CD4-positive, alpha-beta memory T cell (primary cell): Measurements from ENCODE around the gene TCP10L. TPM values are rescaled to one million over a fixed set of nuclear protein-coding genes. Genes with fewer than 3 reads are reported as not detected.

Source experiments
- CTCF ChIA-PET: fragments of 350-600 bp; sonication (Branson Sonifier 250); formaldehyde crosslinking; loops from one replicate; lab custom pipeline; 2021; ENCODE audit warnings: inconsistent platforms; ENCODE audit not compliant: partially characterized antibody; lab: Charles Lee
- POLR2A ChIA-PET: fragments of 350-600 bp; sonication (Branson Sonifier 250); formaldehyde crosslinking; loops from one replicate; lab custom pipeline; 2021; ENCODE audit not compliant: partially characterized antibody; lab: Charles Lee
- DNase-seq, 5 donors: peaks; one replicate each; pipeline versions ENCODE4 v3.0.0 to v3.0.0-alpha.2; 2020 to 2022; ENCODE audit warnings: mixed read lengths in 1 of 5
- H3K27ac ChIP-seq: one replicate; pipeline ENCODE4 v1.7.0; 2013; ENCODE audit warnings: low read depth, low read length
- H3K27me3 ChIP-seq: 2 replicates; pipeline ENCODE4 v1.7.0; 2013; ENCODE audit warnings: mild to moderate bottlenecking, low read length, moderate library complexity; ENCODE audit not compliant: insufficient read depth
- H3K36me3 ChIP-seq: 2 replicates; pipeline ENCODE4 v1.7.0; 2013; ENCODE audit warnings: mild to moderate bottlenecking, low read length, moderate library complexity; ENCODE audit not compliant: insufficient read depth
- H3K4me1 ChIP-seq: 2 replicates; pipeline ENCODE4 v1.7.0; 2013; ENCODE audit warnings: mild to moderate bottlenecking, low read length, moderate library complexity; ENCODE audit not compliant: insufficient read depth
- H3K4me3 ChIP-seq, 2 donors: one replicate each; pipeline ENCODE4 v1.7.0; 2013; ENCODE audit warnings: low read length in 2 of 2, mild to moderate bottlenecking in 1 of 2
- H3K9me3 ChIP-seq, 2 donors: one replicate each; pipeline ENCODE4 v1.7.0; 2013; ENCODE audit warnings: low read length in 2 of 2, control low read depth in 1 of 2; ENCODE audit not compliant: control insufficient read depth in 1 of 2
- H3K27ac Mint-ChIP-seq, 7 donors: one replicate each; pipeline ENCODE4 v1.8.0; 2020 to 2021; ENCODE audit warnings: mixed read lengths in 7 of 7, mild to moderate bottlenecking in 6 of 7, inconsistent platforms in 3 of 7, moderate library complexity in 3 of 7
- H3K27me3 Mint-ChIP-seq, 2 donors: one replicate each; pipeline ENCODE4 v1.8.0; 2020 to 2021; ENCODE audit warnings: mixed read lengths in 2 of 2
- H3K36me3 Mint-ChIP-seq, 2 donors: one replicate each; pipeline ENCODE4 v1.8.0; 2020 to 2021; ENCODE audit warnings: mixed read lengths in 2 of 2, inconsistent platforms in 1 of 2, mild to moderate bottlenecking in 1 of 2
- H3K4me1 Mint-ChIP-seq, 4 donors: one replicate each; pipeline ENCODE4 v1.8.0; 2020 to 2021; ENCODE audit warnings: mixed read lengths in 4 of 4, mild to moderate bottlenecking in 1 of 4
- H3K4me3 Mint-ChIP-seq, 8 donors: one replicate each; pipeline ENCODE4 v1.8.0; 2020 to 2021; ENCODE audit warnings: mixed read lengths in 8 of 8, mild to moderate bottlenecking in 7 of 8, moderate library complexity in 6 of 8, inconsistent platforms in 3 of 8
- H3K9me3 Mint-ChIP-seq, 8 donors: one replicate each; pipeline ENCODE4 v1.8.0; 2020 to 2021; ENCODE audit warnings: mixed read lengths in 8 of 8, mild to moderate bottlenecking in 5 of 8, inconsistent platforms in 3 of 8, moderate library complexity in 1 of 8
- intact Hi-C: fragments of 100-400 bp; cut with micrococcal nuclease; formaldehyde crosslinking; loops from one replicate; pipeline ENCODE4 v1.15.1; 2023
- polyA plus RNA-seq, 2 donors: library from polyadenylated mRNA; unstranded; fragments of 300-500 nt; fragmentation: Illumina TruSeq; gene quantifications; one replicate each; pipeline ENCODE4 v1.2.3, GENCODE V29; 2021
- total RNA-seq, 2 experiments: library from RNA; stranded (reverse); gene quantifications; one replicate each; pipeline ENCODE4 v1.2.3, GENCODE V29; 2021

The TCP10L gene
- total and polyA plus RNA-seq, 4 experiments from 2014 or later, result 0.10 to 1.0 (median 0.55) TPM; not detected in 1

DNA sequence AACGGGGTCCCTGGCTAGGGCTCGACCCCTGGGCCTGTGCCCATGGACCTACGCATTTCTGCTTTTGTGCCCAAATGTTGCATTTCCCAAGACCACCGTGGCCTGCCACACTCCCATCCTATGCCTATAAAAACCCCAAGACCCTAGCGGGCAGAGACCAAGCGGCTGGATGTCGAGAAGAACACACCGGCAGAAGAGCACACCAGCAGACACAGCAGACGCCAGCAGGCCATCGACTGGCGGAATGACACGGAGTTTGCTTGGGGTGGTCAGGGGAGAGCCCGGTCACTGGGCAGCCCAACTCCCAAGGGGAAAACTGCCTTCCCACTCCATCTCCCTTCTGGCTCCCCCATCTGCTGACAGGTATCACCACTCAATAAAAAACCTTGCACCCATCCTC, 4.4 kb downstream of the TCP10L start:
- peaks cover 4% of the 10 kb centered on the region in 2 donors for H3K27me3 Mint-ChIP-seq

DNA sequence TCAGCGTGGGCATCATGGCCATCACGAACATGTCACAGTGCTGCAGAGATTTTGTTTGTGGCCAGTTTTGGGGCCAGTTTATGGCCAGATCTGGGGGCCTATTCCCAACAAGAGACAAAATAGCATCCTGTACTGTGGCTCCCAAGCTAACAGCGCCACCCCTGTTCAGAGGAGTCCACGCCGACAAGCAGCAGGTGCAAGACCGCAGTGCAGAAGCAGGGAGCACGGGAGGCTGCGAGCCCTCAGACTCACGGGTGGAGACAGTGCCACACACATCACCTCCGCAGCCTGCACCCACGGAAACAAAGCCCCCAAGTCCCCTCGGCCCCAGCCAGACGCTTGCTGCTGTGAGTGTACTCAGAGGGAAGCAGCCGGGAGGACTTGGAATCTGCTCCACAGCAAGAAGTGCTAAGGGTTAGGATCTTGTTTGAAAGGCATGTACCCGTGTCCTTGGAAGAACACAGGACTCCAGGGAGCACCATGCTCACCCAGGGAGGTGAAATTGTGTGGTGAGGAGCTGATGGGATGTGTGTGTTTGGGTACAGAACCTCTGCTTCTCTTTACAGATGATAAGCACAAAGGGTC, 7.1 kb downstream of the TCP10L start:
- Histone ChIP-seq H3K4me1 (no peaks in the 10 kb centered on the region), H3K9me3 (no peaks in the 10 kb centered on the region), H3K36me3 (no peaks in the 10 kb centered on the region), H3K4me3 (no peak overlapping the region), H3K27ac (no peak overlapping the region), H3K27me3 (no peaks in the 10 kb centered on the region)
- Mint-ChIP-seq H3K27me3 (peaks cover 0 to 4% of the 10 kb centered on the region in 2 donors), H3K27ac (peak overlapping the region in 1 of 7 donors; percentile 18), H3K4me1 (no peaks in the 10 kb centered on the region), H3K36me3 (peaks cover 0 to 3% of the 10 kb centered on the region in 2 donors), H3K9me3 (no peaks in the 10 kb centered on the region), H3K4me3 (peak overlapping the region in 1 of 8 donors; percentile 37)
- POLR2A ChIA-PET, result interaction anchor here (1.5 kb wide), 1 partner anchor 9 kb away, joined by 5 read pairs; no protein-coding TSS in a partner anchor
- CTCF ChIA-PET, result interaction anchor here (1.2 to 1.6 kb wide), 2 partner anchors 9 to 22 kb away, joined by 4 to 5 read pairs; no protein-coding TSS in a partner anchor
- DNase-seq, result peak in 2 of 5 donors; percentile 5 to 16
- intact Hi-C loops, result no loop called here

More for the DNA sequence above, 4.4 kb downstream of the TCP10L start:
- H3K9me3 Mint-ChIP-seq, result no peaks in the 10 kb centered on the region
- intact Hi-C loops, result no loop called here
- no peak overlapping the region for H3K27ac ChIP-seq
- no peaks in the 10 kb centered on the region for H3K9me3 ChIP-seq
- H3K36me3 Mint-ChIP-seq, result peaks cover 0 to 3% of the 10 kb centered on the region in 2 donors
- no peaks in the 10 kb centered on the region for H3K36me3 ChIP-seq
- DNase-seq, result no peak
- no peak overlapping the region for H3K4me3 ChIP-seq
- ChIA-PET POLR2A (no interaction called here), CTCF (interaction anchor here (1.1 kb wide), 1 partner anchor 10 kb away, joined by 3 read pairs; no protein-coding TSS in a partner anchor)
- no peaks in the 10 kb centered on the region for H3K4me1 ChIP-seq
- peaks cover 0 to 4% (median under 1%) of the 10 kb centered on the region in 4 donors for H3K4me1 Mint-ChIP-seq
- no peak overlapping the region for H3K27ac Mint-ChIP-seq
- no peak overlapping the region for H3K4me3 Mint-ChIP-seq
- H3K27me3 ChIP-seq, result no peaks in the 10 kb centered on the region

DNA sequence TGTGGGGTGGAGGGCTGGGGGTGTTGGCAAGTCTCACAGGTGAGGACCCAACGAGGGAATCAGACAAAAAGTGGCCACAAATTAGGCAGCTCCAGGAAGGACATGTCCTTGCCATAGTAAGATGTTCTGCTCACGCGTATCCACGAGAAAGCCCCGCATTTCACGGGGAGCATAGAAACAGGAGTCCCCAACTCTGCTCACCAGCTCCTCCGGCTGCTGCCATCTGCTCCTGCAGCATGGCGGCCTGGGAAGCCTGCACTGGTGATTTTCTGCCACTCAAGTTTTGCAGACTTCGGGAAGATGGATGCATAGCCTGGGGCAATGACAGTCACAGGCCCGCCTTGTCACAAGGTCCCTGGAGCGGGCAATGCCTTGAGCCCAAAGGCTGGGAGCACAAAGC, 9.3 kb downstream of the TCP10L start:
- H3K27me3 Mint-ChIP-seq, result peaks cover 0 to 4% of the 10 kb centered on the region in 2 donors

DNA sequence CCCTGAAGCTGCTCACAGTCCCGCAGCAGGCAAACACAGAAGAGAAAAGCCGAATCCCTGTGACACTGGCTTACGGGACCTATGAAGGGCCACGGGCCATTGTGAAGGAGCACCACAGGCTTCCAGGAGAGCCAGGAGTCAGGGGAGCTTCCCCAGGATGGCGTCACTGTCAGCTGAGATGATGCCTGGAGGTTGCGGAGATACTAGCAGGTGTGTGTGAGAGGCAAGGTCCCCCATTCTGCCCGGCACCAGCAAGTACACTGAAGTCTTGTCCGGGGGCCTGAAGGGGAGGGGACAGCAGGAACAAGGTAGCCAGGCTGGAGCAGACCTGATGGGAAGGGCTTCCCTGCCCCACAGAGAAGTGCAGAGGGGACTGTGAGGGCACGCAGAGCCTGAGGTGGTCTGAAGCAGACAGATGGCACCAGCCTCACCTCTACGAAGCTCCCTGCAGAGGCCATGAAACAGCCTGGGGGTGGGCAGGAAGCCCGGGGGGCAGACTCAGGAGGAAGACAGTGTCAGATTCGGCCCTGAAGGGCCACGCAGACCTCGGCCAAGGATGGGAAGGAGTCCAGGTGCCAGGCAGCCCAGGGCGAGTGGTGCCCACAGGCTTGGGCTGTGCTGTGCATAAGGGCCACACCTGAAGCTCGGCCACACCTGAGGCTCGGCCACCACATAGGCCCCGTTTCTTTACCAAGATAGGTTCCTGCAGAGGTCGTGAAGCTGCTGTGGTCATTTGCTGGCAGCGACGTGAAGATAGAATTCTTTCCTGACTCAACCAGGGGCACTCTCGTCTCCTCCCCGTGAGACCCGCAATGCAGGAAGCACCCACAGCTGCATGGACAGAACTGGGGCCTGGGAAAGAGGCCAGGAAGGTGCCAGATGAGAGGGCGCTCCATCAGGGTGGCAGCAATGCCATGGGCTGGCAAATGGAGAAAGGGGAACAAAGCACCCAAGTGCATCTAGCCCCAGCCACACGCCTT, 10.1 kb downstream of the TCP10L start:
- peaks cover 0 to 2% of the 10 kb centered on the region in 2 donors for H3K27me3 Mint-ChIP-seq
- CTCF ChIA-PET, result interaction anchor here (1.3 to 1.7 kb wide), 2 partner anchors 26 kb away, joined by 7 to 8 read pairs; no protein-coding TSS in a partner anchor
- no peaks in the 10 kb centered on the region for H3K9me3 Mint-ChIP-seq
- Histone ChIP-seq H3K27ac (no peak overlapping the region), H3K36me3 (no peaks in the 10 kb centered on the region), H3K9me3 (no peaks in the 10 kb centered on the region), H3K4me1 (peaks cover 5% of the 10 kb centered on the region), H3K27me3 (no peaks in the 10 kb centered on the region), H3K4me3 (no peak overlapping the region)
- POLR2A ChIA-PET, result no interaction called here
- no peaks in the 10 kb centered on the region for H3K36me3 Mint-ChIP-seq
- no peak overlapping the region for H3K4me3 Mint-ChIP-seq
- H3K27ac Mint-ChIP-seq, result no peak overlapping the region
- DNase-seq, result no peak
- intact Hi-C loops, result no loop called here
- peaks cover 0 to 9% (median 5%) of the 10 kb centered on the region in 4 donors for H3K4me1 Mint-ChIP-seq

More for the DNA sequence above, 9.3 kb downstream of the TCP10L start:
- Mint-ChIP-seq H3K27ac (no peak overlapping the region), H3K9me3 (no peaks in the 10 kb centered on the region), H3K4me1 (peaks cover 0 to 2% (median under 1%) of the 10 kb centered on the region in 4 donors), H3K36me3 (peaks cover 0 to 3% of the 10 kb centered on the region in 2 donors), H3K4me3 (no peak overlapping the region)
- Histone ChIP-seq H3K27ac (no peak overlapping the region), H3K9me3 (no peaks in the 10 kb centered on the region), H3K4me3 (no peak overlapping the region), H3K36me3 (no peaks in the 10 kb centered on the region), H3K27me3 (no peaks in the 10 kb centered on the region), H3K4me1 (no peaks in the 10 kb centered on the region)
- intact Hi-C loops, result no loop called here
- POLR2A ChIA-PET, result no interaction called here
- CTCF ChIA-PET, result interaction anchor here (1.7 kb wide), 1 partner anchor 25 kb away, joined by 7 read pairs; no protein-coding TSS in a partner anchor
- no peak for DNase-seq

DNA sequence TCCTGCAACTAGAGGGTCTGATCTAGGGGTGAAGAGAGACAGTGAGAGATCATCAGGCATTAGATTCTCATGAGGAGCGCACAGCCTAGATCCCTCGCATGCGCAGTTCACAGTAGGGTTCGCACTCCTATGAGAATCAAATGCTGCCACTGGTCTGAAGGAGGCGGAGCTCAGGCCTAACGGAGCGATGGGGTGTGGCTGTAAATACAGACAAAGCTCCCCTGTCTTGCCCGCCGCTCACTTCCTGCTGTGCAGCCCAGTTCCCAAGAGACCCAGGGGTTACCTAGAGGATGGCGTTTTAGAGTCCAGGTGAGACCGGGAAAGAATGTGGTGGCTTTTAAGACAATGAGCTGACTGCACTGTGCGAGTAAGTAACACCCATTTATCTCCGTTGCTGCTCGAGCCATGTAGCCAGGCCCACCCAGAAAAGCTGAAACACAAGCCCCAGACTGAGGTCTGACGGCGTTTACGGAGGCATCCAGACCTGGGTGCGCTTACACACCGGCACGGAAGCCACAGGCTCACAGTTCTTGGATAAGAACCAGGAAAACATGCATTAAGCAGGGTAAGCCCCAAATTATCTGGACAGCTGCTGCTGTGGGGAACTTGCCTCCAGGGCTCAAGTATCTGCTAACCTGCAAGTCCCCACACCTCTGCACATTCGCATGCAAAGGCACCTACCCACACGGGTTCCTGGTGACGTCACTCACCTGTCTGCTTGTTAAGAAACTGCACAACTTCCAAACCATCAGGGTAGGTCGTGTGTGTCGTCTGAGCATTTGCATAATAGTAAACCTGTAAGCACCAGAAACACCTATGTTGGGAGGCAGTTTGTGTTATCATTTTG, 12.5 kb downstream of the TCP10L start:
- ChIA-PET POLR2A (interaction anchor here (0.9 kb wide), 1 partner anchor 162 kb away, joined by 4 read pairs; no protein-coding TSS in a partner anchor), CTCF (interaction anchor here (1.0 to 1.2 kb wide), 2 partner anchors 12 to 23 kb away, joined by 3 read pairs; partner anchors contain the start of gene TCP10L)
- Histone ChIP-seq H3K27ac (no peak overlapping the region), H3K36me3 (no peaks in the 10 kb centered on the region), H3K4me1 (peaks cover 18% of the 10 kb centered on the region), H3K9me3 (no peaks in the 10 kb centered on the region), H3K4me3 (no peak overlapping the region), H3K27me3 (no peaks in the 10 kb centered on the region)
- Mint-ChIP-seq H3K4me3 (no peak overlapping the region), H3K27ac (peak overlapping the region in 1 of 7 donors; percentile 32), H3K4me1 (peaks cover 4 to 26% (median 14%) of the 10 kb centered on the region in 4 donors), H3K9me3 (no peaks in the 10 kb centered on the region), H3K27me3 (no peaks in the 10 kb centered on the region), H3K36me3 (peaks cover 0 to 4% of the 10 kb centered on the region in 2 donors)
- intact Hi-C loops, result no loop called here
- no peak for DNase-seq

- Histone ChIP-seq H3K9me3 (no peaks in the 10 kb centered on the region), H3K27ac (peak overlapping the region; percentile 79), H3K4me1 (peaks cover 18% of the 10 kb centered on the region), H3K4me3 (no peak overlapping the region), H3K36me3 (no peaks in the 10 kb centered on the region), H3K27me3 (no peaks in the 10 kb centered on the region)
- Mint-ChIP-seq H3K27ac (peak overlapping the region; percentile 88 to 97 (median 93)), H3K36me3 (peaks cover 8 to 15% of the 10 kb centered on the region in 2 donors), H3K4me3 (peak overlapping the region in 7 of 8 donors; percentile 88 to 95 (median 94)), H3K9me3 (peaks cover 0 to 2% (median 2%) of the 10 kb centered on the region in 8 donors), H3K27me3 (peaks cover 0 to 1% of the 10 kb centered on the region in 2 donors), H3K4me1 (peaks cover 5 to 26% (median 14%) of the 10 kb centered on the region in 4 donors)
- ChIA-PET CTCF (interaction anchor here (0.6 to 3.4 kb wide), 11 partner anchors 10 to 784 kb away, joined by 3 to 21 read pairs (median 5); no protein-coding TSS in a partner anchor), POLR2A (interaction anchor here (1.4 to 5.7 kb wide), 6 partner anchors 11 to 168 kb away, joined by 3 to 92 read pairs (median 12); partner anchors contain the start of genes CFAP298 and EVA1C)
- peak in 1 of 5 donors; percentile 8 for DNase-seq
- intact Hi-C loops, result no loop called here
Observed at GRCh38 chr21:32570456-32570855, 14.9 kb downstream of the TCP10L start.
